HuH-7 (cell line): ENCODE measurements around the gene BORCS8.
"Not testable (repeated sequence)": the region's sequence is repeated elsewhere in the genome, so short reads cannot be mapped to it uniquely, and the experiment has no call there.

Source experiments
- DNase-seq: peaks from one replicate; pipeline ENCODE4 v3.0.0; 2011; ENCODE audit warnings: low spot score

Gene BORCS8

GRCh38 chr19:19192078-19192882, at the start of gene BORCS8, which contains the start of gene RFXANK:
TSS of gene BORCS8 (minus strand) at chr19:19192152. CDS start at chr19:19192117, 35 bp downstream.
TSS of gene RFXANK (plus strand) at chr19:19192258. CDS start at chr19:19193947, 1,689 bp downstream.
- DNase-seq: peak; percentile 99

GRCh38 chr19:19240476-19240875, 48.5 kb upstream of the BORCS8 start:
- no peak for DNase-seq

DNA sequence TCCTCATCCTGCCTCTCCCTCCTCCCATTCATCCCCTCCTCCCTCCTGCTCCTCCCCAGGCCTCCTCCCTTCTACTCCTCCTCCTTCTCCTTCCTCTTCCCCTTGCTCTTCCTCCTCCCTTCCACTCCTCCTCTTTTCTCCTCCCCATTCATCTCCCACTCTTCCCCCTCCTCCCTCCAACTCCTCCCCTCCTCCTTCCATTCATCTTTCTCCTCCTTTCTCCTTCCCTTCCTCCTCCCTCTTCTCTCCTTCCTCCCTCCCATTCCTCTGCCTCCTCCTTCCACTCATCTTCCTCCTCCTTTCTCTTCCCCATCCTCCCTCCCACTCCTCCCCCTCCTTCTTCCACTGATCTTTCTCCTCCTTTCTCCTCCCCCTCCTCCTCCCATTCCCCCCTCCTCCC, 47.7 kb upstream of the BORCS8 start:
- no peak for DNase-seq

DNA sequence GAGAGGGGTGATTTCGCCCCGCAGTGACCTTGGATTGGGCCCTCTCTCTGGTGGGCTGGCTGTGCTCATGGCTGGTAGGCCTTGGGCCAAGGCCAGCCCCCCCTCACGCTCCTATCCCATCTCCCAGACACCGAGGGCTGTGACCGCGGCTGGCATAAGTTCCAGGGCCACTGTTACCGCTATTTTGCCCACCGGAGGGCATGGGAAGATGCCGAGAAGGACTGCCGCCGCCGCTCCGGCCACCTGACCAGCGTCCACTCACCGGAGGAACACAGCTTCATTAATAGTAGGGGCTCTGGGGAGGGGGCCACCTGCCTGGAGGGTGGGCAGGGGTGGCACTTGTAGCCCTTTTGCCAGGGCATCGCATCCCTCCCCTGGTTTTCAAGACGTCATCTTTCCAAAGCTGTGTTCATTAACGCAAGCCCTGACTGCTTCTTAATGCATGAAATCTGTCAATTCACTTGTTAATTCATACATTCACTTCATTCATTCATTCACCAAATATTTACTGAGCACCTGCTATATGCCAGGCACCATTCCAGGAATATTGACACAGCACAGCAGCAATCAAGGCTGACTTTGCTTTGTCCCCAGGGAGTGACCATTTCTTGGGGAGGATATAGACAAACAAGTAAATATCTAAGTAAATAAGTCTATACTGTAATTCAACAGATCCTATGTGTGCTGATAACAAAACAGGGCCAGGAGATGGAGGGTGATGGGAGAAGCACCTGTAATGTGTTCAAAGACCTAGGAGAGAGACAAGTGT, 46.4 kb upstream of the BORCS8 start:
- DNase-seq: no peak

GRCh38 chr19:19236173-19236572, 44.2 kb upstream of the BORCS8 start:
- no peak for DNase-seq

DNA sequence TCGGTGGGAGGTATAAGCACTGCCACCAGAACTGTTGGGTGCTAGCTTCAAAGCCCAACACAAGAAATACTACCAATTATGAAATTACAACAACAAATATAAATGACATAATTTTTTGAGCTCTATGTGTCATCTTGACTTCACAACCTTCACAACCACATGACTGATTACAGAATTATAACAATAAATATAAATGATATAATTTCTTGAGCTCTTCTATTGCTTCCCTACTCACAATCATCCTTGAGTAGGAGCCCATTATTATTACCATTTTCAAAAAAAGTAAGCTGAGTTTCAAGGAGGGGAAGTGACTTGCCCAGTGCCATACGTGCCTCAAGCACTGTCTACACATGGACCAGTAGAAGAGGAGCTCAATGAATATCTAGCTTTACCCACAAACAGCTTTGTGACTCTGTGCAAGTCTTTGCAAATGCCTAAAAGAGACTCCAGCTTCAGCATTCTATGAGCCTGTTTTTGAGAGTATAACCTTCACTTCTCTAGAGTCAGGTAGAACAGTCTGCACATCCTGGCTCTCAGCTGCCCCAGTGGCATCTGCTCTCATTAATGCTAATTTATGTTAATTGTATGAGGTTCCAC, 42.4 kb upstream of the BORCS8 start:
- no peak for DNase-seq

GRCh38 chr19:19232261-19232721, 40.3 kb upstream of the BORCS8 start:
- no peak for DNase-seq

DNA sequence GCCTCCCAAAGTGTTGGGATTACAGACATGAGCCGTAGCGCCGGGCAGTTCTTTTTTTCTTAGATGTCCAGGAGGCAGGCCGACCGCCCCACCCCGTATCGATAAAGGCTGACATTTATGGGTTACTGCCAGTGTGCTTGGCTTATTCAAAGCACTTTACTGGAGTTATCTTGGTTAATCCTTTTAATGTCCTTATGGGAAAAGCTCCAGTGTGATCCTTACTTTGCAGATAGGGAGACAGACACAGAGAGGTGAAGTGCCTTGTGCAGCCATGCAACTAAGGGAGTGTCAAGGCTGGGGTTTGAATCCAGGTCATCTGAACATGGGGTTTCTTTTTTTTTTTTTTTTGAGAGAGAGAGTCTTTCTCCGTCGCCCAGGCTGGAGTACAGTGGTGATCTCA, 39.0 kb upstream of the BORCS8 start:
- no peak for DNase-seq

GRCh38 chr19:19229701-19230100, 37.7 kb upstream of the BORCS8 start:
- no peak for DNase-seq

GRCh38 chr19:19227217-19227616, 35.3 kb upstream of the BORCS8 start:
- DNase-seq: no peak

DNA sequence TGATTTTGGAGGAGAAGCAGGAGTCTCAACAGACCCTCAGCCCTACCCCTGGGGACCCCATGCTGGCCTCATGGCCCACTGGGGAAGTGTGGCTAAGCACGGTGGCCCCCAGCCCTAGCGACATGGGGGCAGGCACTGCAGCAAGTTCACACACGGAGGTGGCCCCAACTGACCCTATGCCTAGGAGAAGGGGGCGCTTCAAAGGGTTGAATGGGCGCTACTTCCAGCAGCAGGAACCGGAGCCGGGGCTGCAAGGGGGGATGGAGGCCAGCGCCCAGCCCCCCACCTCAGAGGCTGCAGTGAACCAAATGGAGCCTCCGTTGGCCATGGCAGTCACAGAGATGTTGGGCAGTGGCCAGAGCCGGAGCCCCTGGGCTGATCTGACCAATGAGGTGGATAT, 34.7 kb upstream of the BORCS8 start:
- DNase-seq: no peak

DNA sequence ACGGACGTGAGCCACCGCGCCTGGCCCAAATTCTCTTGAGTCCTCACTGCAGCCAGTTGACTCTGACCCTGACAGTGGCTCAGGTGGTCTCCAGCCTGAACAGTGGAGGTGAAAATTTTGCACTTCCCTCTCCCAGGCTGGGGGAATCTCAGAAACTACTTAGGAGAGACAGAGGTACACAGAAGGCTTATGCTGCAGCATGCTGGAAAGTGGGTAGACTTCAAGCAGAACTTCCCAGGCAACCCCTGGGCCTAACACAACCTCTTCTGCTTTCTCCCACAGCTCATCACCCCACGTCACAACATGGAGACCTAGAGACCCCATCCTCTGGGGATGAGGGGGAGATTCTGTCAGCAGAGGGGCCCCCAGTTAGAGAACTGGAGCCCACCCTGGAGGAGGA, 34.3 kb upstream of the BORCS8 start:
- DNase-seq: no peak

- peak; percentile 100 for DNase-seq
These were observed 33.0 kb upstream of the BORCS8 start for GRCh38 chr19:19224852-19225494.

GRCh38 chr19:19224150-19224851, 32.3 kb upstream of the BORCS8 start:
- DNase-seq: no peak

DNA sequence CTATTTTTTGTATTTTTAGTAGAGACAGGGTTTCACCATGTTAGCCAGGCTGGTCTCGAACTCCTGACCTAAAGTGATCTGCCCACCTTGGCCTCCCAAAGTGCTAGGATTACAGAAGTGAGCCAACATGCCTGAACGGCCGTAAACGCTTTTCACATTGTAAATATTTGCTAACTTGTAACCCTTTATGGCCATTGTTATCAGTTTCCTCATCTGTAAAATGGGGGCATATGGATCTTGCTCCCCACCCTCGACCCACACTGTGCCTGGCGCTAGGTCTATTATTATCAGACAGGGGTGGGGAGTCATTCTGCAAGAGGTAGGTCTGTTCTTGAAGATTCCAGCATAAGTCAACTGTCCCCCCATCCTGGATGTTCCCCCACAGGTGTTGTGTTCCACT, 31.7 kb upstream of the BORCS8 start:
- DNase-seq: no peak

DNA sequence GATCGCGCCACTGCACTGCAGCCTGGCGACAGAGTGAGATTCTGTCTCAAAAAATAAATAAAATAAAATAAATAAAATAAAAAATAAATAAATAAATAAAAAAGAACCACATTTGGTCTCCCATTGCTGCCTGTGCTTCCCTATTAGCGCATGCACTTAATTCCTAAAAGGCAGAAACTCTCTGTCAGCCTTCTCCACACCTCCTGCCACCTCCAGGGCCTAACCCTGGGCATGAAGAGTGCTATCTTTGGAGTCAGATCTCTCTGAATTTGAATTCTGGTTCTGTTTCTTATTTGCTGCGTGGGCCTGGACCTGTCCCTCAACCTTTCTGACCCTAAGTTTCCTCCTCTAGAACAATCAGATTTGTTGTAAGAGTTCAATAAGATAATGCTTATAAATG, 31.1 kb upstream of the BORCS8 start:
- DNase-seq: no peak

- not testable (repeated sequence) for DNase-seq
These were observed 29.0 kb upstream of the BORCS8 start for GRCh38 chr19:19221000-19221399.

DNA sequence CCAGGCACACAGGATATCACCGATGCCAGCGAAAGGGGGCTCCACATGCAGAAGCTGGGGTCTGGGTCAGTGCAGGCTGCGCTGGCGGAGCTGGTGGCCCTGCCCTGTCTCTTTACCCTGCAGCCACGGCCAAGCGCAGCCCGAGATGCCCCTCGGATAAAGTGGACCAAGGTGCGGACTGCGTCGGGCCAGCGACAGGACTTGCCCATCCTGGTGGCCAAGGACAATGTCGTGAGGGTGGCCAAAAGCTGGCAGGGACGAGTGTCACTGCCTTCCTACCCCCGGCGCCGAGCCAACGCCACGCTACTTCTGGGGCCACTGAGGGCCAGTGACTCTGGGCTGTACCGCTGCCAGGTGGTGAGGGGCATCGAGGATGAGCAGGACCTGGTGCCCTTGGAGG, 27.0 kb upstream of the BORCS8 start:
- no peak for DNase-seq

DNA sequence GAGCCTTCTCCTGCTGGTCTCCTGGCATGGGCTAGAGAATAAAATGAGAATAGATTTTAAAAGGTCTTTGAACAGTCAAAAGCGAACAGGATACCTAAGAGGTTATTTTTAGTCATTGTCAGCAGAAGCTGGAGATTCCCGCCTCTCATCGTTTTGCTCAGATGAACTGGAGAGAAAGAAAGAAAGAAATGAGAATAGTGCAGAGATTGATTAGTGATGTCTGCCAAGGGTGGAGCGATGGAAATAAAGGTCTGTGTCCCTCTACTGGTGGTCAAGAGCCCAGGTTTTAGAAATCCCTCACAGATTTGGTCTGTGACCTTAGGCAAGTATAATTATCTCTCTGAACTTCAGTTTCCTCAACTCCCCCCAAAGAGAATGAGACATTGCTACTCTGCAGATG, 25.1 kb upstream of the BORCS8 start:
- DNase-seq: no peak

- no peak for DNase-seq
These were observed 23.8 kb upstream of the BORCS8 start for GRCh38 chr19:19215792-19216191.

DNA sequence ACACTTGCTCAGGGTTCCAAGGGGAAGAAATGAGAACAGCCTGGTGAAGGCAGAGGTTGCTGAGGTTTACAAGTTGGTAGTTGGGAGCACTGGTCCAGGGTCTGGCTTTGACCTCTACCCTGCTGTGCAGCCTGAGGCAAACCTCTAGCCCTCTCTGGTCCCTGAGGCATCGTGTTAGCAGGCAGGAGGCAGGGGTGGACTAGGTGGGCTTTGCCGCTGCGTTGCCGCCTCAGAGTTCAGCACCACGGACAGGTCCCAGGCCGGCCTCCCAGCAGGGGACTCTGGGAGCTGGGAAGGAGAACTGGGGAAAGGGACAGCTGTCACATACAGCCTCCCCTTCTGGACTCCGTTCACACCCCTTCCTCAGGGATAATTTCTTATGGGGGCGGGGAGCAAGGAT, 22.9 kb upstream of the BORCS8 start:
- peak; percentile 93 for DNase-seq

GRCh38 chr19:19214159-19214490, 22.2 kb upstream of the BORCS8 start:
- DNase-seq: no peak
